GM10847 (cell line): Measurements from ENCODE around the gene CHCHD6.

Source experiments
- POLR2A ChIP-seq: IDR thresholded peaks from 2 replicates; pipeline ENCODE4 v1.6.1; 2011; ENCODE audit not compliant: insufficient read length; ENCODE audit errors: extremely low read depth

The CHCHD6 gene

GRCh38 chr3:126891791-126892190, 187.8 kb downstream of the CHCHD6 start:
- TF ChIP-seq POLR2A = no peak

GRCh38 chr3:126893651-126894050, 189.6 kb downstream of the CHCHD6 start:
- no peak for TF ChIP-seq POLR2A

- TF ChIP-seq POLR2A = no peak
Observed at GRCh38 chr3:126894475-126894874, 190.4 kb downstream of the CHCHD6 start.

- no peak for TF ChIP-seq POLR2A
Observed at GRCh38 chr3:126895178-126896066, 191.4 kb downstream of the CHCHD6 start.

GRCh38 chr3:126896067-126896441, 192.0 kb downstream of the CHCHD6 start:
- TF ChIP-seq POLR2A = no peak

GRCh38 chr3:126896968-126897367, 192.9 kb downstream of the CHCHD6 start:
- no peak for TF ChIP-seq POLR2A

GRCh38 chr3:126897943-126898342, 193.9 kb downstream of the CHCHD6 start:
- TF ChIP-seq POLR2A = no peak

GRCh38 chr3:126900859-126901540, 197.0 kb downstream of the CHCHD6 start:
- no peak for TF ChIP-seq POLR2A

- no peak for TF ChIP-seq POLR2A
Observed at GRCh38 chr3:126901631-126902030, 197.6 kb downstream of the CHCHD6 start.

GRCh38 chr3:126903521-126903920, 199.5 kb downstream of the CHCHD6 start:
- no peak for TF ChIP-seq POLR2A

GRCh38 chr3:126907557-126907956, 203.5 kb downstream of the CHCHD6 start:
- TF ChIP-seq POLR2A = no peak

- TF ChIP-seq POLR2A = no peak
Observed at GRCh38 chr3:126908752-126909275, 204.8 kb downstream of the CHCHD6 start.

GRCh38 chr3:126910231-126910630, 206.2 kb downstream of the CHCHD6 start:
- TF ChIP-seq POLR2A = no peak

GRCh38 chr3:126911162-126912026, 207.4 kb downstream of the CHCHD6 start:
- TF ChIP-seq POLR2A = no peak

- TF ChIP-seq POLR2A = no peak
Observed at GRCh38 chr3:126912027-126912422, 208.0 kb downstream of the CHCHD6 start.

GRCh38 chr3:126912491-126913195, 208.6 kb downstream of the CHCHD6 start:
- no peak for TF ChIP-seq POLR2A
